Right lobe of liver (tissue), 6 donors: ENCODE data around the gene RPS6KA2. TPM values are rescaled to one million over a fixed set of nuclear protein-coding genes. Genes with fewer than 3 reads are reported as not detected.

Experiments
- ATAC-seq, 4 donors: fragments of 200-7000 bp; cut with Tn5 transposase; one replicate each; pipeline ENCODE4 v1.9.1; 2020; ENCODE audit warnings: mild to moderate bottlenecking in 4 of 4, moderate library complexity in 4 of 4
- DNase-seq, 3 donors: peaks; one replicate each; pipeline ENCODE4 v3.0.0-alpha.2; 2020
- H3K27ac ChIP-seq, 3 donors: fragments of 200-600 bp; one replicate each; pipeline ENCODE4 v1.8.0; 2022
- H3K27me3 ChIP-seq, 2 donors: fragments of 200-600 bp; one replicate each; pipeline ENCODE4 v1.8.0; 2022
- H3K36me3 ChIP-seq, 4 donors: fragments of 200-600 bp; sonication (generic) in 1 of 4; one replicate each; pipeline versions ENCODE4 v1.5.1 to v1.8.0; 2017 to 2022; ENCODE audit warnings: control low read depth in 1 of 4
- H3K4me1 ChIP-seq, 4 donors: fragments of 200-600 bp; sonication (generic) in 1 of 4; one replicate each; pipeline versions ENCODE4 v1.5.1 to v1.8.0; 2017 to 2022; ENCODE audit warnings: control low read depth in 1 of 4
- H3K4me3 ChIP-seq, 3 donors: fragments of 200-600 bp; one replicate each; pipeline ENCODE4 v1.8.0; 2022
- H3K9me3 ChIP-seq, 4 donors: fragments of 200-600 bp; sonication (generic) in 1 of 4; one replicate each; pipeline versions ENCODE4 v1.5.1 to v1.8.0; 2017 to 2022; ENCODE audit warnings: control low read depth in 1 of 4
- CTCF ChIP-seq, 4 donors: fragments of 200-600 bp in 3 of 4; fragments of 450-650 bp in 1 of 4; IDR thresholded peaks; one replicate each; pipeline versions ENCODE4 v1.5.1 to v1.8.0; 2016 to 2022; ENCODE audit warnings: antibody characterized with exemption in 4 of 4, mild to moderate bottlenecking in 2 of 4
- POLR2A ChIP-seq: fragments of 450-650 bp; IDR thresholded peaks from one replicate; pipeline ENCODE4 v1.6.1; 2017; ENCODE audit warnings: antibody characterized with exemption, mild to moderate bottlenecking
- WGBS: methylation state at CpG from one replicate; pipeline ENCODE4 v1.1.6; 2018; ENCODE audit warnings: low coverage, low lambda C conversion rate; ENCODE audit not compliant: insufficient coverage; ENCODE audit errors: missing lambda C conversion rate; 5-methylcytosine and 5-hydroxymethylcytosine counted together
- intact Hi-C, 2 donors: fragments of 100-400 bp; cut with DNase I; formaldehyde crosslinking; loops; one replicate each; pipeline versions ENCODE4 v1.11.2 to v1.14.1; 2022
- total RNA-seq, 6 experiments: library from RNA; depleted of rRNA in 2 of 6; stranded (reverse); fragments of >200 nt in 2 of 6; fragmentation: NEBNext Ultra II Directional in 3 of 6; extraction: Animal tissue kit (Norgen Biotek cat#: 25700) in 3 of 6; gene quantifications; one replicate each; pipeline versions ENCODE4 v1.1.0 to v1.2.4, GENCODE V29; 2016 to 2023
- donor health status: DM: no; HTN: yes; CAD: no.
- donor health status: DM: no; HTN: no; CAD: no.
- donor health status: DM: no; HTN: no; CAD: no.
- donor health status: DM: no; HTN: yes; CAD: no.
- donor health status: DM: no; HTN: yes; CAD: no.

The RPS6KA2 gene
- total RNA-seq, 6 experiments from 2014 or later, result 6.4 to 18.1 (median 11.1) TPM

DNA sequence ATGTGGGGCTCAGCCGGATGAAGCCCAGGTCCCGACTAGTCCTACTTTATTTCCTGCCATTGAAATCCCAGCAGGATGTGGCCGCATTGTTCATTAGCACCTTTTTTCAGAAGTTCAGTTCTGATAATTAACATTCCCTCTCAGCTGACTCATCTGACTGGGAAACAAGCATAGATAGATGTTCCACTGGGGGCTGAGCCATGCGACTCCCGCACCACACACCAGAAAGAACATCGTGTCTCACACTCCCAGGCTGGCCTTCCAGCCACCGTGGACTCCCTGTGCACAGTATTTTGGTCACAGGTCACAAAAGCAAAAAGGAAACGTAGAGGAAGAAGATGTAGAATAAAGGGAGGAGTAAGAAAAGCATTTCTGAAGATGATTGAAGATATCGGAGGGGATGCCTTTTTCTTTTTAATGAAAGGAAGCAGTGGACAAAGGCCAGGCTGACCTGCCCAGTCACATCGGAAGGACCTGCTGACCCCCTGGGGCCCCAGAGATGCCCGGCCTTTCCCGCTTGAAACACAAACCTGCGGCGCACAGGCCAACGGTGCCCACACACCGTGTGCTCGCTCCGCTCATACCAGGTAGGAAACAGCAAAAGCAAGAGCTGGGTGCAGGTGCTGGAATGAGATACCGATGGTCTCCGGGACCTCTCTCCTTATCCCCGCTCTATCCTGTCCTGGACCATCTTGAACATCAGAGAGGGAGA, 11.8 kb downstream of the RPS6KA2 start:
- H3K9me3 ChIP-seq, result no peaks in the 10 kb centered on the region
- DNase-seq, result no peak
- 72% methylated on average over 11 of the region's 21 CpGs for WGBS
- no peak overlapping the region for H3K27ac ChIP-seq
- ATAC-seq, result peak; percentile 12 to 74 (median 48)
- no peaks in the 10 kb centered on the region for H3K27me3 ChIP-seq
- H3K4me1 ChIP-seq, result peaks cover 0 to 2% (median under 1%) of the 10 kb centered on the region in 4 donors
- no peak overlapping the region for H3K4me3 ChIP-seq
- intact Hi-C loops, result no loop called here
- no peak for TF ChIP-seq POLR2A
- no peak for TF ChIP-seq CTCF (IDR thresholded peaks at IDR 0.05)
- no peaks in the 10 kb centered on the region for H3K36me3 ChIP-seq

DNA sequence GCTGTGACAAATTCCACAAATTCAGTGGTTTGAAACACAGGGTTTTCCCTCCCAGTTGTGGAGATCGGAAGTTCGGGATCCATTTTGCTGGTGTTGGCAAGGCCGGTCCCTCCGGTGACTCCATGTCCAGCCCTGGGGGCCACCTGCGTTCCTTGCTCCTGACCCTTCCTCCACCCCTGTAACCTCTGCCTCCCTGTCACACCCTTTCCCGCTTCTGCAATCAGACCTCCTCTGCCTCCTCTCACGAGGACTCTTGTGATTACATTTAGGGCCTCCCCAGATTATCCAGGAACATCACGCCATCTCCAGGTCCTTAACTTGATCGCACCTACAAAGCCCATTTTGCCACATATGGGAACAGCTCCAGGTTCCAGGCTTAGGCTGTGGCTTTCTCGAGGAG, 12.5 kb downstream of the RPS6KA2 start:
- H3K36me3 ChIP-seq, result no peaks in the 10 kb centered on the region
- no peak overlapping the region for H3K27ac ChIP-seq
- H3K4me3 ChIP-seq, result no peak overlapping the region
- DNase-seq (no peak), ATAC-seq (no peak)
- 92% methylated on average over 8 of the region's 10 CpGs for WGBS
- H3K9me3 ChIP-seq, result no peaks in the 10 kb centered on the region
- H3K4me1 ChIP-seq, result no peaks in the 10 kb centered on the region
- no peaks in the 10 kb centered on the region for H3K27me3 ChIP-seq
- intact Hi-C loops, result no loop called here
- TF ChIP-seq POLR2A, result no peak
- TF ChIP-seq CTCF (IDR thresholded peaks at IDR 0.05), result no peak

DNA sequence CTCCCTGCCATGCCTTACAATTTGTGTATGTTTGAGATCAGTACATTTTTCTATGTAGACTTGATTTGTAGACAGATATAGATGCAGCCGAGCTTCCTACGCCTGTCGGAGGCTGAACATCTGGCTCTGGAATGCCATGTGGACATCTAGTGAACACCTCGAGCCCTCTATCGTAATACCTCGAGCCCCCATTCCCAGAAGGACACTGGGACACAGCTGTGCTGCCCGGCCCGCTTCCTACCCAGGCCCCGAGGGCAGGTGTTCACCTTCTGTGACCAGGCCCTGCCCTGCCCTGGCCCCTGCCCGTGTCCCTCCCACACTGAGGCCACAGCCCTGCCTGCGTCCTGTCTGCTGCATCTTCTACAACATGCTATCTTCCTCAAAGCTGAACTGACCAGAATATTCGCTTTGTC, 12.9 kb downstream of the RPS6KA2 start:
- Histone ChIP-seq H3K36me3 (no peaks in the 10 kb centered on the region), H3K27me3 (no peaks in the 10 kb centered on the region), H3K9me3 (no peaks in the 10 kb centered on the region), H3K4me3 (no peak overlapping the region), H3K4me1 (no peaks in the 10 kb centered on the region), H3K27ac (no peak overlapping the region)
- DNase-seq, result no peak
- 90% methylated on average over 2 of the region's 12 CpGs for WGBS
- intact Hi-C loops, result no loop called here
- ATAC-seq, result no peak
- no peak for TF ChIP-seq POLR2A
- TF ChIP-seq CTCF (IDR thresholded peaks at IDR 0.05), result no peak

GRCh38 chr6:166613027-166613426, 14.0 kb downstream of the RPS6KA2 start:
- no peak overlapping the region for H3K27ac ChIP-seq
- H3K4me3 ChIP-seq, result no peak overlapping the region
- no peaks in the 10 kb centered on the region for H3K9me3 ChIP-seq
- DNase-seq (no peak), ATAC-seq (no peak)
- intact Hi-C loops, result no loop called here
- no peaks in the 10 kb centered on the region for H3K4me1 ChIP-seq
- 91% methylated on average over 6 of the region's 7 CpGs for WGBS
- TF ChIP-seq POLR2A (no peak), CTCF (IDR thresholded peaks at IDR 0.05) (no peak)
- no peaks in the 10 kb centered on the region for H3K36me3 ChIP-seq
- H3K27me3 ChIP-seq, result no peaks in the 10 kb centered on the region
